Measurements from ENCODE around the gene TNRC6C. TPM values are rescaled to one million over a fixed set of nuclear protein-coding genes. Genes with fewer than 3 reads are reported as not detected.
"Not testable (repeated sequence)": the region's sequence is repeated elsewhere in the genome, so short reads cannot be mapped to it uniquely, and the experiment has no call there.

TNRC6C gene
- total and polyA plus RNA-seq, 7 donors: 0.92 to 22.1 (median 6.3) TPM

DNA sequence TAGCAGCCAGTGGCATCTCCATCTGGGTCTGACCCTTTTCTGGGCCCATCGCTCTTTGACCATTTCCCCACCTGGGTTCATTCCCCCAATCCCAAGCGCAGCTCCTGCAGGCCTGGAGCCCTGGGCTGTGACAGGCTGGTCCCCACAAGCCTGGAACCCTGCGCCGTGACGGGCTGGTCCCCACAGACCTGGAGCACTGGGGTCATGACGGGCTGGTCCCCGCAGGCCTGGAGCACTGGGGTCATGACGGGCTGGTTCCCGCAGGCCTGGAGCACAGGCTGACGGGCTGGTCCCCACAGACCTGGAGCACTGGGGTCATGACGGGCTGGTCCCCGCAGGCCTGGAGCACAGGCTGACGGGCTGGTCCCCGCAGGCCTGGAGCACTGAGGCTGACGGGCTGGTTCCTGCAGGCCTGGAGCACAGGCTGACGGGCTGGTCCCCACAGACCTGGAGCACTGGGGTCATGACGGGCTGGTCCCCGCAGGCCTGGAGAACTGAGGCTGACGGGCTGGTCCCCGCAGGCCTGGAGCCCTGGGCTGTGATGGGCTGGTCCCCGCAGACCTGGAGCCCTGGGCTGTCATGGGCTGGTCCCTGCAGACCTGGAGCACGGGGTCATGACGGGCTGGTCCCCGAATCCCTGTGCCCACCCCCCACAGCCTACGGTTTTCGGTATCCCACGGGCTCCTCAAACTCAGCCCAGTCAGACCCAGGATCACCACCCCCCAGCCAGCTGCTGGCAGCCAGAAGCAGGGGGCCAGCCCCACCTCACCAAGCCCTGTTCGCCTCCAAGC, 153.4 kb downstream of the TNRC6C start:
- intact Hi-C loops (cut with DNase I): loop anchor here (1.0 to 10.0 kb wide), 3 partner anchors 65 to 313 kb away; no protein-coding TSS in a partner anchor
- Histone ChIP-seq H3K36me3 (peaks cover 0 to 5% (median 0%) of the 10 kb centered on the region in 4 donors), H3K4me3 (no peak overlapping the region), H3K27me3 (peaks cover 0 to 20% (median 6%) of the 10 kb centered on the region in 3 donors), H3K27ac (no peak overlapping the region), H3K4me1 (peaks cover 0 to 8% (median 4%) of the 10 kb centered on the region in 4 donors), H3K9me3 (no peaks in the 10 kb centered on the region)
- TF ChIP-seq POLR2A (IDR thresholded peaks at IDR 0.05): no peak
- DNase-seq: peak; percentile 62
- 93% methylated on average over 28 of the region's 28 CpGs for WGBS, 2 donors

- 55 to 61% methylated on average over 33 of the region's 33 CpGs for WGBS, 2 donors
- Histone ChIP-seq H3K27me3 (peaks cover 0 to 20% (median 6%) of the 10 kb centered on the region in 3 donors), H3K36me3 (peaks cover 0 to 5% (median 0%) of the 10 kb centered on the region in 4 donors), H3K27ac (no peak overlapping the region), H3K9me3 (no peaks in the 10 kb centered on the region), H3K4me1 (peaks cover 0 to 15% (median 6%) of the 10 kb centered on the region in 4 donors), H3K4me3 (no peak overlapping the region)
- DNase-seq: peak; percentile 83
- peak in 1 of 4 donors; percentile 49 for TF ChIP-seq POLR2AphosphoS5 (IDR thresholded peaks at IDR 0.05)
- TF ChIP-seq POLR2A (IDR thresholded peaks at IDR 0.05): no peak
- no peak for TF ChIP-seq EP300 (IDR thresholded peaks at IDR 0.05)
- TF ChIP-seq, protein P1, sequence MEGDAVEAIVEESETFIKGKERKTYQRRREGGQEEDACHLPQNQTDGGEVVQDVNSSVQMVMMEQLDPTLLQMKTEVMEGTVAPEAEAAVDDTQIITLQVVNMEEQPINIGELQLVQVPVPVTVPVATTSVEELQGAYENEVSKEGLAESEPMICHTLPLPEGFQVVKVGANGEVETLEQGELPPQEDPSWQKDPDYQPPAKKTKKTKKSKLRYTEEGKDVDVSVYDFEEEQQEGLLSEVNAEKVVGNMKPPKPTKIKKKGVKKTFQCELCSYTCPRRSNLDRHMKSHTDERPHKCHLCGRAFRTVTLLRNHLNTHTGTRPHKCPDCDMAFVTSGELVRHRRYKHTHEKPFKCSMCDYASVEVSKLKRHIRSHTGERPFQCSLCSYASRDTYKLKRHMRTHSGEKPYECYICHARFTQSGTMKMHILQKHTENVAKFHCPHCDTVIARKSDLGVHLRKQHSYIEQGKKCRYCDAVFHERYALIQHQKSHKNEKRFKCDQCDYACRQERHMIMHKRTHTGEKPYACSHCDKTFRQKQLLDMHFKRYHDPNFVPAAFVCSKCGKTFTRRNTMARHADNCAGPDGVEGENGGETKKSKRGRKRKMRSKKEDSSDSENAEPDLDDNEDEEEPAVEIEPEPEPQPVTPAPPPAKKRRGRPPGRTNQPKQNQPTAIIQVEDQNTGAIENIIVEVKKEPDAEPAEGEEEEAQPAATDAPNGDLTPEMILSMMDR (IDR thresholded peaks at IDR 0.05): peak; percentile 94 to 99 (median 98)
- intact Hi-C loops (cut with DNase I): loop anchor here (1.0 to 10.0 kb wide), 3 partner anchors 64 to 312 kb away; no protein-coding TSS in a partner anchor
These were observed 154.3 kb downstream of the TNRC6C start for GRCh38 chr17:78112518-78113471.

GRCh38 chr17:78113804-78114785, 155.6 kb downstream of the TNRC6C start:
- 84 to 88% methylated on average over 25 of the region's 25 CpGs for WGBS, 2 donors
- no peak overlapping the region for H3K27ac ChIP-seq
- no peaks in the 10 kb centered on the region for H3K9me3 ChIP-seq
- no peak for TF ChIP-seq POLR2AphosphoS5 (IDR thresholded peaks at IDR 0.05)
- no peak for TF ChIP-seq POLR2A (IDR thresholded peaks at IDR 0.05)
- TF ChIP-seq, protein P1 (IDR thresholded peaks at IDR 0.05): no peak
- no peak for TF ChIP-seq EP300 (IDR thresholded peaks at IDR 0.05)
- no peak for DNase-seq
- peaks cover 0 to 16% (median 6%) of the 10 kb centered on the region in 4 donors for H3K4me1 ChIP-seq
- H3K27me3 ChIP-seq: peaks cover 0 to 20% (median 6%) of the 10 kb centered on the region in 3 donors
- H3K36me3 ChIP-seq: no peaks in the 10 kb centered on the region
- H3K4me3 ChIP-seq: no peak overlapping the region
- intact Hi-C loops (cut with DNase I): loop anchor here (2.0 to 10.0 kb wide), 2 partner anchors 63 to 311 kb away; no protein-coding TSS in a partner anchor

DNA sequence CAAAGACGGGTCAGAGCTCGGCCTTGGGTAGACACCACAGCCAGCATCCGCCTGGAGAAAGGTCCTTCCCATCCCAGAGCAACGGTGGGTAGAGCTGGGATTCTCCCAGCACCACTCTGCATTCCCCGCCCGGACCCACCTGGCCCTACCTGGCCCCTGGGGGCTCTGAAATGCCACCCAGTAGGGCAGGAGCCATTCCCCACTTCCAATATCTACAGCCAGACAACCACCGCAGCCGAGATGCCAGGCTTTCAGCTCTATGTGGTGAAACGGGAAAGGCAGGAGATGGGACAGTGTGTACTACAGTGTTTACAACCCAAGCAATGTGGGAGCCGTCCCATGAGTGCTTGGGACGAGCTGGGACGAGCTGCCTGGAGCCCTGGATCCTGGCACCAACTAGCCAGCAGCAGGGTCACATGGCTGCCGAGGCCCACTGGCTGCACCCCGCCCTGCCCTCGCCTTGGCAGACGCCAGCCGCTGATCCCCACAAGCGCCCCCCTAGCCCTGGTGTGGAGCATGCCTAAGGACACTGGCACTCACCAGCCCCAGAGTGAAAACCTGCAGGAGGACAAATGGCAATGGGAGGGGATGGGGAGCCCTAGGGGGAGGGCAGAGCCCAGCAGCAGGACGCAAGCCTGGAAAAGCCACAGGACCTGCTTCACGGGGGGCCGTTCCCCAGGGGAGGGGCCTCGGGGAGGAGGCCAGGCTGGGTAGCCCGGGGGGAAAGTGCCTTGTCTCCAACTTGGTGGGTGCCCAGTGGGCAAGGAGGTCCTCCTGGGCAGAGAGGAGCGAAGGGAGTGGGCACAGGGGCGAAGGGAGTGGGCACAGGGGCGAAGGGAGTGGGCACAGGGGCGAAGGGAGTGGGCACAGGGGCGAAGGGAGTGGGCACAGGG, 156.6 kb downstream of the TNRC6C start:
- peaks cover 0 to 20% (median 6%) of the 10 kb centered on the region in 3 donors for H3K27me3 ChIP-seq
- TF ChIP-seq EP300 (IDR thresholded peaks at IDR 0.05) (no peak), POLR2AphosphoS5 (IDR thresholded peaks at IDR 0.05) (peak in 1 of 4 donors; percentile 32)
- no peaks in the 10 kb centered on the region for H3K9me3 ChIP-seq
- H3K4me3 ChIP-seq: no peak overlapping the region
- intact Hi-C loops (cut with DNase I): loop anchor here (10.0 kb wide), 1 partner anchor 310 kb away; no protein-coding TSS in a partner anchor
- 89 to 92% methylated on average over 27 to 28 of the region's 28 CpGs for WGBS, 2 donors
- no peaks in the 10 kb centered on the region for H3K36me3 ChIP-seq
- H3K27ac ChIP-seq: no peak overlapping the region
- no peak for DNase-seq
- peaks cover 0 to 16% (median 6%) of the 10 kb centered on the region in 4 donors for H3K4me1 ChIP-seq

DNA sequence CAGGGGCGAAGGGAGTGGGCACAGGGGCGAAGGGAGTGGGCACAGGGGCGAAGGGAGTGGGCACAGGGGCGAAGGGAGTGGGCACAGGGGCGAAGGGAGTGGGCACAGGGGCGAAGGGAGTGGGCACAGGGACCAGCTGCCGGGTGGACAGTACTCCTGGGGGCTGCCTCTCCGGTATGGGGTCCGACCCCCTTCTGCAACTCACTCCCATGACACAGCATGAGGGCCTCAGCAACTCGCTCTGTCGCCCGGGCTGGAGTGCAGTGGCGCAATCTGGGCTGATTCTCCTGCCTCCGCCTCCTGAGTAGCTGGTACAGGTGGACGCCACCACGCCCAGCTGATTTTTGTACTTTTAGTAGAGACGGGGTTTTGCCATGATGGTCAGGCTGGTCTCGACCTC, 157.3 kb downstream of the TNRC6C start:
- not testable (repeated sequence) for H3K27ac ChIP-seq, H3K36me3 ChIP-seq, H3K9me3 ChIP-seq, DNase-seq, H3K4me3 ChIP-seq
- intact Hi-C loops (cut with DNase I): loop anchor here (10.0 kb wide), 1 partner anchor 309 kb away; no protein-coding TSS in a partner anchor
- 91 to 92% methylated on average over 15 of the region's 18 CpGs for WGBS, 2 donors
- peaks cover 0 to 16% (median 6%) of the 10 kb centered on the region in 4 donors for H3K4me1 ChIP-seq
- peaks cover 0 to 20% (median 6%) of the 10 kb centered on the region in 3 donors for H3K27me3 ChIP-seq

Measured in sigmoid colon (tissue), 7 donors.